AML-193 (cell line): ENCODE results near the gene ARHGAP24.
"Not testable (repeated sequence)": the region's sequence is repeated elsewhere in the genome, so short reads cannot be mapped to it uniquely, and the experiment has no call there.

ENCODE experiments used
- DNase-seq, 2 experiments: peaks; one replicate each; lab custom pipeline; 2025; lab: John Stamatoyannopoulos, UW

ARHGAP24 gene

GRCh38 chr4:85518526-85518925 is 43.6 kb downstream of the ARHGAP24 start:
- not testable (repeated sequence) for DNase-seq

- DNase-seq, result no peak
Observed at GRCh38 chr4:85520765-85521749, 46.1 kb downstream of the ARHGAP24 start.

GRCh38 chr4:85522277-85522676 is 47.3 kb downstream of the ARHGAP24 start:
- no peak for DNase-seq

GRCh38 chr4:85522836-85523235 is 47.9 kb downstream of the ARHGAP24 start:
- no peak for DNase-seq

GRCh38 chr4:85527815-85528214 is 52.9 kb downstream of the ARHGAP24 start:
- no peak for DNase-seq

- DNase-seq, result no peak
Observed at GRCh38 chr4:85531560-85532341, 56.8 kb downstream of the ARHGAP24 start.

GRCh38 chr4:85534120-85534519 is 59.2 kb downstream of the ARHGAP24 start:
- DNase-seq, result no peak

GRCh38 chr4:85543832-85544231 is 68.9 kb downstream of the ARHGAP24 start:
- no peak for DNase-seq

GRCh38 chr4:85544751-85545150 is 69.8 kb downstream of the ARHGAP24 start:
- no peak for DNase-seq

GRCh38 chr4:85548116-85548515 is 73.2 kb downstream of the ARHGAP24 start:
- no peak for DNase-seq

- no peak for DNase-seq
Observed at GRCh38 chr4:85548841-85549240, 73.9 kb downstream of the ARHGAP24 start.

GRCh38 chr4:85555206-85555605 is 80.3 kb downstream of the ARHGAP24 start:
- DNase-seq, result no peak

GRCh38 chr4:85556283-85556682 is 81.3 kb downstream of the ARHGAP24 start:
- no peak for DNase-seq

GRCh38 chr4:85557016-85557901 is 82.3 kb downstream of the ARHGAP24 start:
- no peak for DNase-seq

GRCh38 chr4:85565761-85566480 is 91.0 kb downstream of the ARHGAP24 start:
- no peak for DNase-seq

GRCh38 chr4:85569730-85570299 is 94.9 kb downstream of the ARHGAP24 start:
- DNase-seq, result no peak

GRCh38 chr4:85570388-85570787 is 95.4 kb downstream of the ARHGAP24 start:
- no peak for DNase-seq

GRCh38 chr4:85571008-85571407 is 96.1 kb downstream of the ARHGAP24 start:
- no peak for DNase-seq

- DNase-seq, result no peak
Observed at GRCh38 chr4:85573270-85573669, 98.3 kb downstream of the ARHGAP24 start.

GRCh38 chr4:85577307-85577706 is 102.4 kb downstream of the ARHGAP24 start:
- no peak for DNase-seq

GRCh38 chr4:85579942-85580341 is 105.0 kb downstream of the ARHGAP24 start:
- no peak for DNase-seq
